Measurements from ENCODE around the gene TMEM135.

Gene TMEM135

DNA sequence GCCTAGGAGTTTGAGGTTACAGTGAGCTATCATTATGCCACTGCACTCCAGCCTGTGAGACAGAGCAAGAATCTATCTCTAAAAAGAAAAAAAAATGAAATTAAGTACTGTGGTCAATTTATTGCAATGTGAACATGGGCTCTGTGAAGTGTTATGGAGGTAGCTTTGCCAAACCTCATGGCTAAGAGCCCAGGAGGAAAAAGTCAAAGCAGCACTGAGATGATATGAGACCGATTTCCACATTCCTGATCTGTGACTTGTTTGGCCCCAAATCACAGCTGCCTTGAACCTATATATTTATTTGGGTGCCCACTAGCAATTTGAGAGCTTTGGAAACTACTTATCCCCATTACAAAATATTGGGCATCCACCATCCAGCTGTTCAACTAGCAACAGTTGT lies 29.8 kb upstream of the TMEM135 start:
- TF ChIP-seq, protein P1, sequence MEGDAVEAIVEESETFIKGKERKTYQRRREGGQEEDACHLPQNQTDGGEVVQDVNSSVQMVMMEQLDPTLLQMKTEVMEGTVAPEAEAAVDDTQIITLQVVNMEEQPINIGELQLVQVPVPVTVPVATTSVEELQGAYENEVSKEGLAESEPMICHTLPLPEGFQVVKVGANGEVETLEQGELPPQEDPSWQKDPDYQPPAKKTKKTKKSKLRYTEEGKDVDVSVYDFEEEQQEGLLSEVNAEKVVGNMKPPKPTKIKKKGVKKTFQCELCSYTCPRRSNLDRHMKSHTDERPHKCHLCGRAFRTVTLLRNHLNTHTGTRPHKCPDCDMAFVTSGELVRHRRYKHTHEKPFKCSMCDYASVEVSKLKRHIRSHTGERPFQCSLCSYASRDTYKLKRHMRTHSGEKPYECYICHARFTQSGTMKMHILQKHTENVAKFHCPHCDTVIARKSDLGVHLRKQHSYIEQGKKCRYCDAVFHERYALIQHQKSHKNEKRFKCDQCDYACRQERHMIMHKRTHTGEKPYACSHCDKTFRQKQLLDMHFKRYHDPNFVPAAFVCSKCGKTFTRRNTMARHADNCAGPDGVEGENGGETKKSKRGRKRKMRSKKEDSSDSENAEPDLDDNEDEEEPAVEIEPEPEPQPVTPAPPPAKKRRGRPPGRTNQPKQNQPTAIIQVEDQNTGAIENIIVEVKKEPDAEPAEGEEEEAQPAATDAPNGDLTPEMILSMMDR (IDR thresholded peaks at IDR 0.05; ENCODE audit: low read depth, low read length) = no peak
- H3K4me3 ChIP-seq (ENCODE audit: low read depth, low read length) = no peak overlapping the region

DNA sequence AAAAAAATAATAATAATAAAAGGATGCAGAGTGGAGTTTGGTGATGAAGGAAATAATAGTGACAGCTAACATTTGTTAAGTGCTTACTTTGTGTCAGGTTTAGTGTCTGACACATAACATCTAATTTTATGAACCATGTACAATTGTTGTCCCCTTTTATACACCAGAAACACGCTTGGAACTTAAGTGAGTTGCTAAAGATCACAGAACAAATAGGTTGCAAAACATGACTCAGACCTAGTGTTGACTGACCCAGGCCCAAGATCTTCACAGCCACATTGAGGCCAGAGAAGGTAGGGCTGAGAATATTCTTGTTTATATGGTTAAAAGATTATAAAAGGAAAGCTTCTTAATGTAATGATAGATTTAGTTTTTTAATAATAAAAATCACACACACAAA lies 25.6 kb upstream of the TMEM135 start:
- no peak overlapping the region for H3K4me3 ChIP-seq (ENCODE audit: low read depth, low read length)
- TF ChIP-seq, protein P1 (IDR thresholded peaks at IDR 0.05; ENCODE audit: low read depth, low read length) = no peak

DNA sequence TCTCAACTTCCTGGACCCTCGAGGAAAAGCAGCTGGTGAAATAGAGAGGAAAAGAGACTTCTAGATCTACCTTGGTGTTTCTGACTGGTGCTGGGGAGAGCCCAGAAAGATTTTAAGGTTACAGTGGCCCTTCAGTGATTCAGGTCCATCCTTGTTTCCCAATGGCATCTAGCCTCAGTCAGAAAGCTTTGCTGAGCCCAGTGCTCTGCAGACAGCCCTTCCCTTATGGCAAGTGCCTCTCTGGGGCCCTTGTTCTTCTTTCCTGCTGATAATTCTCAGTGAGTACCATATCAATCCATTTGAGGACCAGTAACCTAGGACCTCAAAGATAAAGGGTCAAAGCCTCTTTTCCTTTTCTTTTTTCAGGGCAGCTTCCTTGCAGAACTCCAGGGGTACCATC lies 25.1 kb upstream of the TMEM135 start:
- TF ChIP-seq, protein P1 (IDR thresholded peaks at IDR 0.05; ENCODE audit: low read depth, low read length) = no peak
- H3K4me3 ChIP-seq (ENCODE audit: low read depth, low read length) = no peak overlapping the region

DNA sequence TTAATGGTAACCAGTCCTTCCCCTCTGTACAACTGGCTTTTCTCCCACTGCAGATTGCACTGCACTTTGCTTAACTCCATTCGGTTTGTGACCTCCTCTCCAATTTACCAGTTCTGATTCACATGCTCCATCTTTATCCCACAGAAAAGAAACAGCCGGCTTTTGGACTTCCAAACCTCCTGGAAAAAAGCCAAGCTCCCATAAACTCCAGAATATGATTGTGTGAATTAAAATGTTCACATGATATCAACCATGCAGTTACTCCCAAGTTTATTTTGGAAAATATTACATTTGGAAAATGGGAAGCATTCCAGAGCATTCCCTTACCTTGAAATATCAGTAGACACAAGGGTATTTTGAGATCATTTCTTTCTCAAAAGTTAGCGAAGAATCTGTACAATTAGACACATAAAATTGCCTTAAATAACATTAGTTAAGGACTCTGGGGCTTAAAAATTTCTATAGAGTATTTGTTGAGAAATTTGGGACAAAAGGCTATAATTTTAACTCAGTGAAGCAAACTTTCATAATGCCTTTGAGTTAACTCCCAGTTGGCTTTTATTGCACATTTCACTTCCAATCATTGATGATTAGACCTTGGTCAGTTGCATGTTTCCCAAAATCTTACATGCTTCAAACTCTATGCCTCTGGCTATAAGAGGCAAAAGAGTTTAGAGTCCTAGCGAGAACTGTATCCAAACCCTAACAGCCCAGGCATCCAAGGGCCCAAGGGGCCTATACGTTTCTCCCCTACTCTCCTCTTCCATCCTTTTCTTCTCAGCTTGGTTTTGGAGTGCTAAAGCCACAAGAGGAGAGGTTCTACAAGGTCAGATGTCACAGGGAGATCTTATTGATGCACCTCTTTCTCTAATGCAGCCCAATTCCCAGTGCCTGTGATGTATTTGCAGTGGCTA lies 23.6 kb upstream of the TMEM135 start:
- H3K4me3 ChIP-seq (ENCODE audit: low read depth, low read length) = no peak overlapping the region
- TF ChIP-seq, protein P1 (IDR thresholded peaks at IDR 0.05; ENCODE audit: low read depth, low read length) = no peak

DNA sequence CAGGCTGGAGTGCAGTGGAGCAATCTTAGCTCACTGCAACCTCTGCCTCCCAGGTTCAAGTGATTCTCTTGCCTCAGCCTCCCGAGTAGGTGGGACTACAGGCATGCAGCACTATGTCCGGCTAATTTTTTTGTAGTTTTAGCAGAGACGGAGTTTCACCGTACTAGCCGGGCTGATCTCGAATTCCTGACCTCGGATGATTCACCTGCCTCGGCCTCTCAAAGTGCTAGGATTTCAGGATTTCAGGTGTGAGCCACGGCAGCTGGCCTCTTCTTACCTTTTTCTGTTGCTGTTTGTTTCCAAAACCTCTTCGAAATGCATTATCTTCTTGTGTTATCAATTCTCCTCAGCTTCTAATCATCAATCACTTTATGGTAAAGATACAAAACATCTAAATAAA lies 22.1 kb upstream of the TMEM135 start:
- TF ChIP-seq, protein P1 (IDR thresholded peaks at IDR 0.05; ENCODE audit: low read depth, low read length) = no peak

DNA sequence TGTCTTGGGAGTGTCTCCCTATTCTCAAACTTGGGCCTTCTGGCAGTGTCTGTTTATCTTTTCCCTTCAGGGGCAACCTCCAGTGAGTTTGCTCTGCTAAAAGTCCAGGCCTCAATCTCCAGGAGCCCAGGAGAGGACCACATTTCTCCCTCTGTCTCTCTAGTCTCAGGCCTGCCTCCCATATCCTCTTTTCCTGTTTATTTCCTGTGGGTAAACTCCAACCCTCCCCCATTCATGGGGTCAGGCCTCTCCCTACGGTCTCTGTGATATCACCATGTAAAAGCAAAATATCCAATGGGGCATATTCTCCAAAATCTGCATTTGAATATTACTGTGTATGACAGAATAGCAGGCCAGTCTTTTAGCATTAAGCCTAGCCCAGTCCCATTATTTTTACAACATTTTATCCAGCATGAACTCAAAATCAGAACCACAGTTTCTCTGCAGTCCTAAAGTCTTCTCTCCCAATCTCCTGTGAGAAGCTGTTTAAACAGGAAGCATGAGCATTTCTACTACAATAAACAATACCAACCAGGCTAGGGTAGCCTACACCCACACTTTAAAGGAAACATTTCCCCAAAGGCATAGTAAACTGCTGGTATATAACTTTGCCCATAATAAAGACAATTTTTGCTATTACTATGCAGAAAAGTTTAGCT lies 18.0 kb upstream of the TMEM135 start:
- no peak overlapping the region; the same call in 1 of the 2 replicates for H3K4me3 ChIP-seq (ENCODE audit: low read depth, low read length)
- TF ChIP-seq, protein P1 (IDR thresholded peaks at IDR 0.05; ENCODE audit: low read depth, low read length) = no peak

More for the DNA sequence above, 22.1 kb upstream of the TMEM135 start:
- H3K4me3 ChIP-seq (ENCODE audit: low read depth, low read length) = no peak overlapping the region

DNA sequence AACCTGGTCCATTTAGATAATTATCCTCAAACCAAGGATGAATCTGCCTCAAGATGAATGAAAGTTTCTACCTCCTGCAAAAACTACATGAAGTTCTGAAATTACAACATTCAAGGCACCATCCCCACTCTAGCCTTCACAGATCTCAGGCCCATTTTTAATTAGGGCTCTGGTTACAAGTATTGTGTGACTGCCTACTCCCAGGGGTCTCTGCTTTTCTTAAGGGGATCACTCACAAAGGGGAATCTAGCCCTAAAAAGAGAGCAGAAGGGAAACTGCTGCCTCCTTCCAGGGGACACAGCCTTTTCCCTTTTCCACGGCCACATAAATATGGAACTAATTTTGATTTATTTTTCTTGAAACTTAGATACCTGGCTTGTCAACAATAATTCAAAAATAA lies 17.4 kb upstream of the TMEM135 start:
- TF ChIP-seq, protein P1 (IDR thresholded peaks at IDR 0.05; ENCODE audit: low read depth, low read length) = no peak
- H3K4me3 ChIP-seq (ENCODE audit: low read depth, low read length) = no peak overlapping the region

Data from WI38 (cell line).